ENCODE data around the gene GATA2. TPM values are rescaled to one million over a fixed set of nuclear protein-coding genes. Genes with fewer than 3 reads are reported as not detected.
A peak's percentile ranks its signal among the peaks of the same experiment; 100 is the strongest.

Gene GATA2
- total RNA-seq, 4 donors from 2014 or later, result 5.4 to 16.0 (median 8.1) TPM

DNA sequence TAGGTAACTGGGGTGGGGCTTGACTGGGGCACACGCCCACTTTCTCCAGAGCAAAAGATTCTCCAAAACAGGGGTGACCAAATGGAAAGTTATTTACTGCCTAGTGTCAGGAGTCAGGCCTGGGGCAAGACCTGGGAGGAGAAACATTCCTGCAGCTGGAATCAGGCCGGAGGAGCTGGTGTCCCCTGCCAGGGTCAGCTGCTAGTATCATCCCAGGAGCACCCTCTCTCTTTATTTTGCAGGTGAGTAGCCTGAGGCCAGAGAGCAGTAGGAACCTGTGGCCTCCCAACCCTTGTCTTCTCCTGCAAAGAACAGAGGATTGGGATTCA is 59.2 kb downstream of the GATA2 start:
- no CpG with 5 or more reads among the region's 2 CpGs for WGBS, 2 donors (ENCODE audit: low coverage in 1 of 2)
- Histone ChIP-seq H3K36me3 (no peaks in the 10 kb centered on the region), H3K27ac (no peak overlapping the region), H3K4me3 (no peak overlapping the region), H3K4me1 (peaks cover 0 to 15% (median 9%) of the 10 kb centered on the region in 3 donors), H3K9me3 (no peaks in the 10 kb centered on the region), H3K27me3 (peaks cover 94% of the 10 kb centered on the region)
- no peak for TF ChIP-seq EP300 (IDR thresholded peaks at IDR 0.05)
- TF ChIP-seq POLR2AphosphoS5 (IDR thresholded peaks at IDR 0.05), result no peak
- TF ChIP-seq, protein P1, sequence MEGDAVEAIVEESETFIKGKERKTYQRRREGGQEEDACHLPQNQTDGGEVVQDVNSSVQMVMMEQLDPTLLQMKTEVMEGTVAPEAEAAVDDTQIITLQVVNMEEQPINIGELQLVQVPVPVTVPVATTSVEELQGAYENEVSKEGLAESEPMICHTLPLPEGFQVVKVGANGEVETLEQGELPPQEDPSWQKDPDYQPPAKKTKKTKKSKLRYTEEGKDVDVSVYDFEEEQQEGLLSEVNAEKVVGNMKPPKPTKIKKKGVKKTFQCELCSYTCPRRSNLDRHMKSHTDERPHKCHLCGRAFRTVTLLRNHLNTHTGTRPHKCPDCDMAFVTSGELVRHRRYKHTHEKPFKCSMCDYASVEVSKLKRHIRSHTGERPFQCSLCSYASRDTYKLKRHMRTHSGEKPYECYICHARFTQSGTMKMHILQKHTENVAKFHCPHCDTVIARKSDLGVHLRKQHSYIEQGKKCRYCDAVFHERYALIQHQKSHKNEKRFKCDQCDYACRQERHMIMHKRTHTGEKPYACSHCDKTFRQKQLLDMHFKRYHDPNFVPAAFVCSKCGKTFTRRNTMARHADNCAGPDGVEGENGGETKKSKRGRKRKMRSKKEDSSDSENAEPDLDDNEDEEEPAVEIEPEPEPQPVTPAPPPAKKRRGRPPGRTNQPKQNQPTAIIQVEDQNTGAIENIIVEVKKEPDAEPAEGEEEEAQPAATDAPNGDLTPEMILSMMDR (IDR thresholded peaks at IDR 0.05), result no peak
- TF ChIP-seq POLR2A (IDR thresholded peaks at IDR 0.05), result no peak
- ATAC-seq, result no peak

DNA sequence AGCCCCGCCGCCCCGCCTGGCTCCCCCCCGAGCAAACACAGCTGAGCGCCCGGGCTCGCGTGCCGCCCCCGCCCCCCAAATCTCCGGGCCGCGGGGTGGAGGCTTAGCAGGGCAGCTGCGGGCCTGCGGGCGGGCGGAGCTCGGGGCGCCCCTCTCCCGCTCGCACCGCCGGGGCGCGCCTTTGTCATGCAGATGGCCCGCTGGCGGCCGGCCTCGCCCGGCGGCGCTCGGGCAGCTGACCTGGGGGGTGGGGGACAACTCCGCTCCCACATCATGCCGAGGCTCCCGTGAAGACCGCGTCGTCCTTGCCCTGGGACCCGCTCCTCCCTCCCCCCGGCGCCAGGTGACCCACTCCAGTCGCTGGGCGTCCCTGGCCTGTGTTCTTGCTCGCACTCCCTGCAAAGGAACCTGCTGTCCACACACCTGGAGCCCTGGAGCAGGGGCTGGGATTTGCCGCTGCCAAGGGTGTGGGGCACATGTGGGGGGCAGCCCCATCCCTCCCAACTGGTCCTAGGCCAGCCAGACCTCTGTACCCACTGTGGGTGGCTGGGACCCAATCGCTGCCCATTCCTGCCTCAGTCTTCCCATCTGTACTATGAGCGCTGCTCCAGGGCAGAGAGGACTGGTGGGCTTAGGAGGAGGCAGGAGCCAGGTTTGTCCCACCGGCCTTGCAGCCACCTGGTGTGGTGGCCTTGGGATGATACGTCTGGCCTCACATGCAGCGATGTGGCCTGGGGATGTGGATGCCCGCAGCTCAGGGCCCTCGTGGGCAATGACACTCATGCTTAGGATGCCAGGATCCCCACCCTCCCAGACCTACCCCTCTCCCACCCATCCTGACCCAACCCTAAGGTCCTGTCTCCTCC is 59.8 kb downstream of the GATA2 start:
- Histone ChIP-seq H3K4me1 (peaks cover 0 to 15% (median 9%) of the 10 kb centered on the region in 3 donors), H3K9me3 (no peaks in the 10 kb centered on the region), H3K36me3 (no peaks in the 10 kb centered on the region), H3K27me3 (peaks cover 94% of the 10 kb centered on the region), H3K27ac (no peak overlapping the region), H3K4me3 (peak overlapping the region in 1 of 2 donors; percentile 47)
- ATAC-seq, result no peak
- WGBS, 2 donors (ENCODE audit: low coverage in 1 of 2), result no CpG with 5 or more reads among the region's 53 CpGs
- TF ChIP-seq, protein P1 (IDR thresholded peaks at IDR 0.05), result no peak
- TF ChIP-seq POLR2AphosphoS5 (IDR thresholded peaks at IDR 0.05), result no peak
- TF ChIP-seq POLR2A (IDR thresholded peaks at IDR 0.05), result no peak
- TF ChIP-seq EP300 (IDR thresholded peaks at IDR 0.05), result no peak

DNA sequence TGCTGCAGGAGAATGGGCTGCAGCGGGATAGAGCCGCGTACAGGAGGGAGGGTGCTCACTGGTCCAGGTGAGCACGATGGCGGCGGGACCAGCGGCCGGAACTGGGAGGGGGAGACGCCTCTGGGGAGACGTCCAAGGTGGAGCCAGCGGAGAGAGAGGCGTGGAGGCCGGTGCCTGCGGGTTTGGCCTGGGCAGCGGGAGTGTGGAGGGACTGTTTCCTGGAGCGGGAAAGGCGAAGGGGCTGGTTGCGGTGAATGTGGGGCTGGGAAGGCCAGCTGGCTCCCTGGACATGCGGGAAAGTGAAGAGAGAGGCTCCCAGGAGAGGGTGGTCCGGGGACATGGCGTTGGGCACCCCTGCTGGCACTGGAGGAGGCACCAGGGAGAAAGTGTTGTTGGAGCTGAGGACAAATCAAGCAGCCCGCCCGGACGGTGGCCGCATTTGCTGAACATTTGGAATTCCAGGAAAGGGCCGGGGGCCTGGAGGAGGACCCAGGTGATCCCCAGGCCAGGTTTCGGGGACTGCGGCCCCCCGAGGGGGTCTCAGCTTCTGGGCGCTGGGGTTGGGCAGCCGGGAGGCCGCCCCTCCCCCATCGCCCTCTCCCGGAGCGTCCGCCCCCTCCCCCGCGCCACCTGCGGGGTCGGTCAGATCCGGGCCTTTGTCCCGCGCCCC is 60.6 kb downstream of the GATA2 start:
- 11 to 20% methylated on average over 2 to 12 of the region's 43 CpGs for WGBS, 2 donors (ENCODE audit: low coverage in 1 of 2)

DNA sequence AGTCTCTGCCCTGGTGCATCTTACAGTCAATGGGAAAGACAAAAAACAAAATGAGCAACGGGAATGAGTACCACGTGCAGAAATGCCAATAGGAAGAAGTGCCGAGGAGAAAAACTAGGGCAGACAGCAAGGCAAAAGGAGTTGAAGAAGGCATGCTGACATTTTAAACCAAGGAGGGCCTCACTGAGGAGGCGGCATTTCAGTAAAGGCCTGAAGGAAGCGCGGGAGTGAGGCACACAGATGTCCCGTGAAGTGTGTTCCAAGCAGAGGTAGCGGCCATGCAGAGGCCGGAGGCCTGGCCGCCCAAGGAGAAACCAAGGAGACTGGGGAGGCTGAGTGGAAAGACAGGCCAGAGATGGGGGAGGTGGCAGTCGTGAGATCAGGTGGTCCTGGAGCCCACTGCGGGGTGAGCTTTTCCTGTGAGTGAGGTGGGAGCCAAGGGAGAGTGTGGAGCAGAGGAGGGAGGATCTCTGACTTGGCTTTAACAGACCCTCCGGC is 61.1 kb downstream of the GATA2 start:
- ATAC-seq, result no peak
- 49 to 63% methylated on average over 7 to 12 of the region's 13 CpGs for WGBS, 2 donors (ENCODE audit: low coverage in 1 of 2)
- Histone ChIP-seq H3K27me3 (peaks cover 97% of the 10 kb centered on the region), H3K36me3 (no peaks in the 10 kb centered on the region), H3K27ac (no peak overlapping the region), H3K9me3 (no peaks in the 10 kb centered on the region), H3K4me3 (peak overlapping the region in 1 of 2 donors; percentile 47), H3K4me1 (peaks cover 0 to 15% (median 9%) of the 10 kb centered on the region in 3 donors)
- TF ChIP-seq POLR2AphosphoS5 (IDR thresholded peaks at IDR 0.05), result no peak
- TF ChIP-seq, protein P1 (IDR thresholded peaks at IDR 0.05), result no peak
- TF ChIP-seq POLR2A (IDR thresholded peaks at IDR 0.05), result no peak
- TF ChIP-seq EP300 (IDR thresholded peaks at IDR 0.05), result no peak

More for the DNA sequence above, 60.6 kb downstream of the GATA2 start:
- Histone ChIP-seq H3K4me1 (peaks cover 0 to 15% (median 9%) of the 10 kb centered on the region in 3 donors), H3K36me3 (no peaks in the 10 kb centered on the region), H3K27ac (no peak overlapping the region), H3K4me3 (peak overlapping the region in 1 of 2 donors; percentile 47), H3K9me3 (no peaks in the 10 kb centered on the region), H3K27me3 (peaks cover 97% of the 10 kb centered on the region)
- ATAC-seq, result no peak
- TF ChIP-seq EP300 (IDR thresholded peaks at IDR 0.05) (no peak), POLR2AphosphoS5 (IDR thresholded peaks at IDR 0.05) (no peak), POLR2A (IDR thresholded peaks at IDR 0.05) (no peak)
- TF ChIP-seq, protein P1 (IDR thresholded peaks at IDR 0.05), result no peak

Data from gastroesophageal sphincter (tissue), 4 donors.